Suprapubic skin (tissue), 4 donors: ENCODE data around the gene SRP14.

Experiments used
- POLR2A ChIP-seq, 2 donors: fragments of 450-650 bp; IDR thresholded peaks; one replicate each; pipeline ENCODE4 v1.6.1; 2017; ENCODE audit warnings: antibody characterized with exemption in 2 of 2, mild to moderate bottlenecking in 2 of 2, moderate library complexity in 2 of 2
- POLR2AphosphoS5 ChIP-seq, 3 donors: sonication (generic); formaldehyde crosslinking; IDR thresholded peaks; one replicate each; pipeline ENCODE4 v1.6.1; 2017; ENCODE audit warnings: antibody characterized with exemption in 3 of 3

DNA sequence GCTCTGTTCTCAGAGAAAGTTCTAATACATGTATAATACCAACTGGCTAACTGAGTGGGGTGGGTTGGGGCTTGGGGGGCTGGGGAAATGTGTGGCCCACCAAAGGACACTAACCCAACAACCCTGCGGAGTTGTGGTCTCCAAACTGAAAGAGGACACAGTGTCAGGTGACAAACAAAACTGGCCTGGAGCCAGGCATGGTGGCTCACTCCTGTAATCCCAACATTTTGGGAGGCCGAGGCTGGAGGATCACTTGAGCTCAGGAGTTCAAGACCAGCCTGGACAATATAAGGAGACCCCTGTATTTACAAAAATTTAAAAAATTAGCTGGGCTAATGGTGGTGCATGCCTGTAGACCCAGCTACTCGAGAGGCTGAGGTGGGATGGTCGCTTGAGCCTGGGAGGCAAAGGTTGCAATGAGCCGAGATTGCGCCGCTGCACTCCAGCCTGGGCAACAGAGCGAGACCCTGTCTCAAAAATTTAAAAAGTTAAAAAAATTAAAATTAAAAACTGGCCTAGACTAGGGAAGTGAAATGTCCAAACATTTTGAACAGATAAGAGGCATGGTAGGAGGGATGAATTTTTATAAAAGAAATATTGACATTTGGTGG is 31.7 kb upstream of the SRP14 start:
- TF ChIP-seq POLR2AphosphoS5 (IDR thresholded peaks at IDR 0.05) (no peak), POLR2A (IDR thresholded peaks at IDR 0.05) (no peak)
